Hepatocyte (in vitro differentiated cells): ENCODE measurements around the gene MED23. TPM values are rescaled to one million over a fixed set of nuclear protein-coding genes. Genes with fewer than 3 reads are reported as not detected.

Source experiments
- DNase-seq: peaks from one replicate; pipeline ENCODE4 v3.0.0-alpha.2; 2016; ENCODE audit warnings: low spot score
- H2AFZ ChIP-seq: fragments of 200-600 bp; sonication (generic); 2 replicates; pipeline ENCODE4 v1.6.0; 2016; ENCODE audit warnings: antibody characterized with exemption, mild to moderate bottlenecking
- H3K27ac ChIP-seq: fragments of 200-600 bp; sonication (generic); 2 replicates; pipeline ENCODE4 v1.5.1; 2016; ENCODE audit warnings: mild to moderate bottlenecking
- H3K27me3 ChIP-seq: fragments of 200-600 bp; sonication (generic); 2 replicates; pipeline ENCODE4 v1.6.1; 2016
- H3K36me3 ChIP-seq: fragments of 200-600 bp; sonication (generic); replicated peaks from 2 replicates; pipeline ENCODE4 v1.5.1; 2016; ENCODE audit warnings: low read depth; ENCODE audit not compliant: insufficient read depth
- H3K4me1 ChIP-seq: fragments of 200-600 bp; sonication (generic); 2 replicates; pipeline ENCODE4 v1.5.1; 2016; ENCODE audit warnings: mild to moderate bottlenecking, moderate library complexity; ENCODE audit not compliant: insufficient read depth
- H3K4me2 ChIP-seq: fragments of 200-600 bp; sonication (generic); 2 replicates; pipeline ENCODE4 v1.6.0; 2016
- H3K4me3 ChIP-seq: fragments of 200-600 bp; sonication (generic); 2 replicates; pipeline ENCODE4 v1.5.1; 2016; ENCODE audit warnings: mild to moderate bottlenecking
- H3K79me2 ChIP-seq: fragments of 200-600 bp; sonication (generic); 2 replicates; pipeline ENCODE4 v1.6.0; 2017; ENCODE audit warnings: mild to moderate bottlenecking
- H3K9me2 ChIP-seq: fragments of 200-600 bp; sonication (generic); replicated peaks from 2 replicates; pipeline ENCODE4 v1.6.0; 2017; ENCODE audit warnings: mild to moderate bottlenecking; ENCODE audit not compliant: insufficient read depth
- H3K9me3 ChIP-seq: fragments of 200-600 bp; sonication (generic); 2 replicates; pipeline ENCODE4 v1.5.1; 2016; ENCODE audit warnings: low read depth, mild to moderate bottlenecking
- H4K20me1 ChIP-seq: fragments of 200-600 bp; sonication (generic); 2 replicates; pipeline ENCODE4 v1.6.0; 2016; ENCODE audit warnings: mild to moderate bottlenecking; ENCODE audit not compliant: insufficient read depth, poor library complexity, severe bottlenecking
- EZH2 ChIP-seq: fragments of 200-600 bp; sonication (generic); IDR thresholded peaks from 2 replicates; pipeline ENCODE4 v1.6.1; 2016; ENCODE audit warnings: antibody characterized with exemption, mild to moderate bottlenecking, borderline replicate concordance
- EZH2phosphoT487 ChIP-seq: fragments of 200-600 bp; sonication (generic); IDR thresholded peaks from one replicate; pipeline ENCODE4 v1.6.1; 2018; ENCODE audit warnings: antibody characterized with exemption, mild to moderate bottlenecking, low read depth, moderate library complexity; ENCODE audit not compliant: unreplicated experiment, severe bottlenecking
- WGBS: methylation state at CpG from one replicate; pipeline ENCODE4 v1.1.6; 2016; ENCODE audit warnings: low lambda C conversion rate; ENCODE audit errors: missing lambda C conversion rate; 5-methylcytosine and 5-hydroxymethylcytosine counted together
- polyA plus RNA-seq: library from polyadenylated mRNA; unstranded; fragments of >200 nt; fragmentation: Nextera tagmentation; extraction: Ambion mirVana; gene quantifications from 2 replicates; pipeline ENCODE4 v1.2.1, GENCODE V29; 2016
- total RNA-seq: library from RNA; depleted of rRNA; stranded (reverse); fragments of >200 nt; gene quantifications from 2 replicates; pipeline ENCODE4 v1.2.3, GENCODE V29; 2014
- TF ChIP-seq, protein P1 (sequence below): fragments of 200-600 bp; sonication (generic); IDR thresholded peaks from 2 replicates; pipeline ENCODE4 v1.5.1; 2016; ENCODE audit warnings: antibody characterized with exemption, mild to moderate bottlenecking; ENCODE audit not compliant: poor library complexity

The MED23 gene
- total and polyA plus RNA-seq, 2 experiments from 2014 or later, result 13.4 to 42.1 TPM

DNA sequence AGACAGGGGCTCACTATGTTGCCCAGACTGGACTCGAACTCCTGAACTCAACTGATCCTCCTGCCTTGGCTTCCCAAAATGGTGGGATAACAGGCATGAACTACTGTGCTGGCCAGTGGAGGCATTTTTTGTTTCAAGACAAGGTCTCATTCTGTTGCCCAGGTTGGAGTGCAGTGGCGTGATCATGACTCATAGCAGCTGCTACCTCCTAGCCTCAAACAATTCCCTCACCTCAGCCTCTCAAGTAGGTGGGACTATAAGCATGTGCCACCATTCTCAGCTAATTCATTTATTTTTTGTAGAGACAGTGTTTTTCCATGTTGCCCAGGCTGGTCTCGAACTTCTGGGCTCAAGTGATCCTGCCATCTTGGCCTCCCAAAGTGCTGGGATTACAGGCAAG, 26.3 kb upstream of the MED23 start:
- Histone ChIP-seq H3K9me3 (no peaks in the 10 kb centered on the region), H2AFZ (no peak overlapping the region), H3K27ac (no peak overlapping the region), H3K36me3 (no peaks in the 10 kb centered on the region), H3K27me3 (no peaks in the 10 kb centered on the region), H4K20me1 (no peaks in the 10 kb centered on the region), H3K79me2 (no peaks in the 10 kb centered on the region), H3K9me2 (no peaks in the 10 kb centered on the region), H3K4me2 (no peak overlapping the region), H3K4me3 (no peak overlapping the region), H3K4me1 (peaks cover 16% of the 10 kb centered on the region)
- TF ChIP-seq, protein P1, sequence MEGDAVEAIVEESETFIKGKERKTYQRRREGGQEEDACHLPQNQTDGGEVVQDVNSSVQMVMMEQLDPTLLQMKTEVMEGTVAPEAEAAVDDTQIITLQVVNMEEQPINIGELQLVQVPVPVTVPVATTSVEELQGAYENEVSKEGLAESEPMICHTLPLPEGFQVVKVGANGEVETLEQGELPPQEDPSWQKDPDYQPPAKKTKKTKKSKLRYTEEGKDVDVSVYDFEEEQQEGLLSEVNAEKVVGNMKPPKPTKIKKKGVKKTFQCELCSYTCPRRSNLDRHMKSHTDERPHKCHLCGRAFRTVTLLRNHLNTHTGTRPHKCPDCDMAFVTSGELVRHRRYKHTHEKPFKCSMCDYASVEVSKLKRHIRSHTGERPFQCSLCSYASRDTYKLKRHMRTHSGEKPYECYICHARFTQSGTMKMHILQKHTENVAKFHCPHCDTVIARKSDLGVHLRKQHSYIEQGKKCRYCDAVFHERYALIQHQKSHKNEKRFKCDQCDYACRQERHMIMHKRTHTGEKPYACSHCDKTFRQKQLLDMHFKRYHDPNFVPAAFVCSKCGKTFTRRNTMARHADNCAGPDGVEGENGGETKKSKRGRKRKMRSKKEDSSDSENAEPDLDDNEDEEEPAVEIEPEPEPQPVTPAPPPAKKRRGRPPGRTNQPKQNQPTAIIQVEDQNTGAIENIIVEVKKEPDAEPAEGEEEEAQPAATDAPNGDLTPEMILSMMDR, result no peak
- TF ChIP-seq EZH2phosphoT487, result no peak
- TF ChIP-seq EZH2, result no peak
- no peak for DNase-seq
- 88% methylated on average over 3 of the region's 3 CpGs for WGBS

DNA sequence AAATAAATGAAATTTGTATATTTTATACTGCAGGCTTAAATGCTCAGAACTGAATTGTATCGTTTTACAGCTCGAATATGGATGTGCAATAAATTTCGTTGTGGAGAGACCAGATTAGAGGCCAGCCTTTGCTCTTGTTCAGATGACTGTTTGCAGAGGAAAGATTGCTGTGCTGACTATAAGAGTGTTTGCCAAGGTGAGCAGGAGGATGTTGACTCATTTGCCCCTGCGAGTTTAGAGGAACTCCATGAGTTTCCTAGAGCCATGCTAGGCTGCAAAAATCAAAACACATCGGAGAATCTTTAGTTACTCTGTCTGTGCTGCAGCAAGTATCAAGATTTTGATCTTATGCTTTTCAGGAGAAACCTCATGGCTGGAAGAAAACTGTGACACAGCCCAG, 24.4 kb upstream of the MED23 start:
- Histone ChIP-seq H2AFZ (no peak overlapping the region), H3K4me3 (no peak overlapping the region), H4K20me1 (no peaks in the 10 kb centered on the region), H3K4me1 (peaks cover 16% of the 10 kb centered on the region), H3K27me3 (no peaks in the 10 kb centered on the region), H3K9me3 (no peaks in the 10 kb centered on the region), H3K9me2 (no peaks in the 10 kb centered on the region), H3K36me3 (no peaks in the 10 kb centered on the region), H3K79me2 (no peaks in the 10 kb centered on the region), H3K27ac (peak overlapping the region; percentile 52), H3K4me2 (peak overlapping the region; percentile 36)
- 64% methylated on average over 5 of the region's 5 CpGs for WGBS
- no peak for TF ChIP-seq EZH2phosphoT487
- TF ChIP-seq EZH2, result no peak
- TF ChIP-seq, protein P1, result no peak
- DNase-seq, result peak; percentile 54

DNA sequence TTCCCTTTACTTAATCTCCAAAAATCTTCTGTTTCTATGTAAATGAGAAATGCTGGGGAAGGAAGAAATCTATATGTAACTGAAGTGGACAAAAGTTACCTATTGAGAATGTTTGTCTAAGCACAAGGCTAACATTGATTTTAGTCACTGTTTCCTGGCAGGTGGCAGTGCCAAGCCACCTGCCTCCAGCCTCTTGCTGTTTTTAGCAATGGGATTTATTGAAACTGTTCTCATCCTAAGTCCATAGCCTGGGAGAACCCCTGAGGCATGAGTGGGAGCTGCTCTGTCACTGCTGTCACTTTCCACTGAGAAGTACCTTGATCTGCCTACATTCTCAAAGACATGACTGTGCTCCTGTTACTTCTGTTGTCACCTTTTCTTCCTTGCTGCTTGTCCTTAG, 23.7 kb upstream of the MED23 start:
- no peaks in the 10 kb centered on the region for H3K36me3 ChIP-seq
- H3K4me3 ChIP-seq, result no peak overlapping the region
- H3K27me3 ChIP-seq, result no peaks in the 10 kb centered on the region
- no peaks in the 10 kb centered on the region for H4K20me1 ChIP-seq
- H3K4me2 ChIP-seq, result peak overlapping the region; percentile 36
- no peaks in the 10 kb centered on the region for H3K79me2 ChIP-seq
- H3K27ac ChIP-seq, result peak overlapping the region; percentile 66
- DNase-seq, result no peak
- H3K9me2 ChIP-seq, result no peaks in the 10 kb centered on the region
- TF ChIP-seq EZH2 (no peak), EZH2phosphoT487 (no peak)
- TF ChIP-seq, protein P1, result no peak
- H3K9me3 ChIP-seq, result no peaks in the 10 kb centered on the region
- H2AFZ ChIP-seq, result no peak overlapping the region
- H3K4me1 ChIP-seq, result peaks cover 16% of the 10 kb centered on the region

DNA sequence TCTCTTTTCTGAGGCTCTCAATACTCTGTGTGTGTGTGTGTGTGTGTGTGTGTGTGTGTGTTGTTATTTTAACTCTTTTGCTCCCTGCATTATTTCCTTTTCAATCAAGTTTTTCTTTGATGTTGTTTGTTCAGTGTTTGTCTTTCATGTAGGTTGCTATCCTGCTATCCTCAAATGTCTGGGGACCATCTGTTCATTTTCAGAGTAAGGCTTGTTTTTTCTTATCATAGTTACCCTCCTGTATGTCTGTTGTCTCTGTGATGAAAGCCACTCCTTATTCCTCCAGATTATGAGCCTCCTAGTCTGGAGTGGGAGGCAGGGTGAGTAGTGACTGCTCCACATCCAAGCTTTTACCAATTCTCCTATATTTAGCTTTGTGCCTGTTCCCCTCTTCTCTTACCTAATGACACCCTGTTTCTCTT, 18.2 kb upstream of the MED23 start:
- Histone ChIP-seq H3K4me3 (no peak overlapping the region), H4K20me1 (no peaks in the 10 kb centered on the region), H3K79me2 (no peaks in the 10 kb centered on the region), H3K9me3 (no peaks in the 10 kb centered on the region), H3K9me2 (no peaks in the 10 kb centered on the region), H3K27ac (no peak overlapping the region), H3K4me2 (no peak overlapping the region), H3K27me3 (no peaks in the 10 kb centered on the region), H2AFZ (no peak overlapping the region), H3K4me1 (peaks cover under 1% of the 10 kb centered on the region), H3K36me3 (no peaks in the 10 kb centered on the region)
- TF ChIP-seq EZH2 (no peak), EZH2phosphoT487 (no peak)
- TF ChIP-seq, protein P1, result no peak
- DNase-seq, result no peak
